Glutamatergic neuron (in vitro differentiated cells): ENCODE results near the gene TAF1B. TPM values are rescaled to one million over a fixed set of nuclear protein-coding genes. Genes with fewer than 3 reads are reported as not detected.
A peak's percentile ranks its signal among the peaks of the same experiment; 100 is the strongest.

Experiments
- DNase-seq: peaks from one replicate; pipeline ENCODE4 v3.0.0; 2022
- H3K27ac Mint-ChIP-seq: one replicate; pipeline ENCODE4 v1.8.0; 2020; ENCODE audit warnings: mild to moderate bottlenecking, mixed read lengths, inconsistent platforms; ENCODE audit not compliant: unreplicated experiment
- H3K27me3 Mint-ChIP-seq: one replicate; pipeline ENCODE4 v1.8.0; 2020; ENCODE audit warnings: mild to moderate bottlenecking, moderate library complexity, mixed read lengths, inconsistent platforms; ENCODE audit not compliant: unreplicated experiment
- H3K36me3 Mint-ChIP-seq: one replicate; pipeline ENCODE4 v1.8.0; 2020; ENCODE audit warnings: mild to moderate bottlenecking, mixed read lengths, inconsistent platforms; ENCODE audit not compliant: unreplicated experiment
- H3K4me1 Mint-ChIP-seq: one replicate; pipeline ENCODE4 v1.8.0; 2020; ENCODE audit warnings: mild to moderate bottlenecking, low read depth, mixed read lengths, inconsistent platforms; ENCODE audit not compliant: unreplicated experiment
- H3K4me3 Mint-ChIP-seq: one replicate; pipeline ENCODE4 v1.8.0; 2020; ENCODE audit warnings: mild to moderate bottlenecking, mixed read lengths, inconsistent platforms; ENCODE audit not compliant: unreplicated experiment
- H3K9me3 Mint-ChIP-seq: one replicate; pipeline ENCODE4 v1.8.0; 2020; ENCODE audit warnings: mild to moderate bottlenecking, moderate library complexity, mixed read lengths, inconsistent platforms; ENCODE audit not compliant: unreplicated experiment
- CTCF ChIP-seq: fragments of 200-600 bp; sonication (generic); IDR thresholded peaks from one replicate; pipeline ENCODE4 v1.5.0; 2021; ENCODE audit not compliant: partially characterized antibody, unreplicated experiment
- total RNA-seq: library from RNA; stranded (reverse); fragmentation: NEBNext Ultra II Directional; extraction: Animal tissue kit (Norgen Biotek cat#: 25700); gene quantifications from one replicate; pipeline ENCODE4 v1.2.1, GENCODE V29; 2021; ENCODE audit not compliant: unreplicated experiment

Gene TAF1B
- total RNA-seq, 1 donor from 2014 or later = 16.7 TPM

- no peak within 1 kb of the TSS for H3K27ac Mint-ChIP-seq
- peaks cover 11% of the 10 kb centered on the region for H3K9me3 Mint-ChIP-seq
- H3K36me3 Mint-ChIP-seq = peaks cover 4% of the 10 kb centered on the region
- DNase-seq = peak; percentile 94
- peaks cover 12% of the 10 kb centered on the region for H3K27me3 Mint-ChIP-seq
- no peak for TF ChIP-seq CTCF
- H3K4me3 Mint-ChIP-seq = peak within 1 kb of the TSS; percentile 85
- peaks cover 25% of the 10 kb centered on the region for H3K4me1 Mint-ChIP-seq
Measured at GRCh38 chr2:9951522-9952285, 108.4 kb downstream of the TAF1B start, which contains the start of gene GRHL1. Gene GRHL1 (plus strand): TSS chr2:9951693. CDS start chr2:9951834, 141 bp downstream.

- Mint-ChIP-seq H3K27ac (no peak overlapping the region), H3K27me3 (peaks cover 12% of the 10 kb centered on the region), H3K36me3 (peaks cover 4% of the 10 kb centered on the region), H3K4me1 (peaks cover 25% of the 10 kb centered on the region), H3K9me3 (peaks cover 11% of the 10 kb centered on the region), H3K4me3 (peak overlapping the region; percentile 85)
- DNase-seq = no peak
- TF ChIP-seq CTCF = no peak
Measured at GRCh38 chr2:9952286-9952737, 109.0 kb downstream of the TAF1B start.

- peaks cover 25% of the 10 kb centered on the region for H3K4me1 Mint-ChIP-seq
- H3K27me3 Mint-ChIP-seq = peaks cover 12% of the 10 kb centered on the region
- no peak for TF ChIP-seq CTCF
- DNase-seq = no peak
- H3K27ac Mint-ChIP-seq = no peak overlapping the region
- peaks cover 4% of the 10 kb centered on the region for H3K36me3 Mint-ChIP-seq
- H3K9me3 Mint-ChIP-seq = peaks cover 11% of the 10 kb centered on the region
- H3K4me3 Mint-ChIP-seq = peak overlapping the region; percentile 85
Measured at GRCh38 chr2:9952856-9953503, 109.7 kb downstream of the TAF1B start.

GRCh38 chr2:9954136-9954535 is 110.9 kb downstream of the TAF1B start:
- peak overlapping the region; percentile 66 for H3K4me3 Mint-ChIP-seq
- no peak for TF ChIP-seq CTCF
- H3K9me3 Mint-ChIP-seq = peaks cover 11% of the 10 kb centered on the region
- H3K27me3 Mint-ChIP-seq = peaks cover 12% of the 10 kb centered on the region
- no peaks in the 10 kb centered on the region for H3K36me3 Mint-ChIP-seq
- peaks cover 25% of the 10 kb centered on the region for H3K4me1 Mint-ChIP-seq
- H3K27ac Mint-ChIP-seq = no peak overlapping the region
- no peak for DNase-seq

- no peak for DNase-seq
- TF ChIP-seq CTCF = no peak
- no peak overlapping the region for H3K27ac Mint-ChIP-seq
- no peak overlapping the region for H3K4me3 Mint-ChIP-seq
- no peaks in the 10 kb centered on the region for H3K36me3 Mint-ChIP-seq
- H3K27me3 Mint-ChIP-seq = no peaks in the 10 kb centered on the region
- H3K9me3 Mint-ChIP-seq = no peaks in the 10 kb centered on the region
- H3K4me1 Mint-ChIP-seq = peaks cover 15% of the 10 kb centered on the region
Measured at GRCh38 chr2:9958057-9958456, 114.8 kb downstream of the TAF1B start.
